HG02943 (cell line): ENCODE data around the gene ZFYVE21.

ENCODE experiments used
- ATAC-seq: cut with Tn5 transposase; IDR thresholded peaks from one replicate; pipeline ENCODE4 v1.9.1; 2021; ENCODE audit warnings: mild to moderate bottlenecking, low read depth, moderate library complexity; ENCODE audit not compliant: unreplicated experiment

Gene ZFYVE21

DNA sequence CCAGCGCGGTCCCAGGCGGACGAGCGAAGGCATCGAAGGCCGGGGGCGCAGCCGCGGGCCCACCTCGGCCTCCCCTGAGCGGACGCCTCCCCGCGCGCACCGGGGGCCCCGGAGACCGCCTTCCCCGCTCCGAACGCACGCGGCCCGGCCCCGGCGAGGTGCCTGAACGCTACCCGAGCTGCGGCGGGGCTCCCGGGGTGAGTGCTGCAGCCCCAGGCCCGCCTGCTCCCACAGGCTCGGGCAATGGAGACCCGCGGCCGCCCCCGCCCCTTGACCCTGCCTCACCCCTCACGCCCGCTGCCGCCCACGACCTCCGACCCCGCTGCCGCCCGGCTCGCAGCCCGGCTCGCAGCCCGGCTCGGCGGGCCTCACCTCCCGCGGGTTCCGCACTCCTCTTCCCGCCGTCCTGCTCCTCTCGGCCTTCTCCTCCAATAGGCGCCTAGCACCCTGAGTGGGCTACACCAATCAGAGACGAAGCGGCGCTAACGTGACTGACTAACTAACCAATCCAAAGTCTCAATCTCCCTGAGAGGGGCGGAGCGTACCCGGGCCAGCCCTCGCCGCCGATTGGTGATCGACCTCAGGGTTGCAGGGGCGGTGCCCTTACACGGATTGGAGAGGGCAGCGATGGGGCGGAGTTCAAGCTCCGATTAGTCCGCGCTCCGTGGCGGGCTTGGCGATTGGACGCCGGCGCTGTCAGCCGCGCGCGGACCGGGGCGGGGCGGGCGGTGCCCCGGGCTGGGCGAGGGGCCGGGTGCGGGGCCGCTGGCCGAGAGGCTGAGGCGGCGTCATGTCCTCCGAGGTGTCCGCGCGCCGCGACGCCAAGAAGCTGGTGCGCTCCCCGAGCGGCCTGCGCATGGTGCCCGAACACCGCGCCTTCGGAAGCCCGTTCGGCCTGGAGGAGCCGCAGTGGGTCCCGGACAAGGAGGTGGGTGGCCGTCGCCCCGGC lies at the start of gene ZFYVE21, which contains the start of gene XRCC3:
Gene ZFYVE21 (plus strand): TSS at position 759 of the 949 bp plus-strand sequence. CDS start 32 bp downstream, at position 791.
Gene XRCC3 (minus strand): TSS at position 400 of the 949 bp plus-strand sequence. CDS start 4,364 bp downstream, outside the sequence.
- peak; percentile 94 for ATAC-seq

DNA sequence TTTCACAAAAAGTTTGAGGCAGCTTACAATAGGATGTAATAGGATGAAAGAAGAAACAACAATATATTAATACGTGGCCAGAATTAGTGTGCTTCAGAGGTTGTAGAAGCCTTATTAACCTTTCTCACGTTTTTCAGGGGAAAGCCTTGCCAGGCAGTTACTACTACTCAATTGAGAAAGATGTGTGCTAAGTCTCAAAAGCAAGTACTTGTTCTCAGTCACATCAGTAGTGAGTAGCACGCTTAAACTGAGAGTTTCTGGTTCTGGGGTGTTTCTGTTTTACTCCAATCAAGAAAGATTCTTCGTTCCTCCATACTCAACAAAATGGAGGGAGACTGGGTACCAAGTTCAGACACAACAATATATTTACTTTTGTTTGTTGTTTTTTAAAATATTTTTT lies 47.9 kb upstream of the ZFYVE21 start:
- no peak for ATAC-seq

DNA sequence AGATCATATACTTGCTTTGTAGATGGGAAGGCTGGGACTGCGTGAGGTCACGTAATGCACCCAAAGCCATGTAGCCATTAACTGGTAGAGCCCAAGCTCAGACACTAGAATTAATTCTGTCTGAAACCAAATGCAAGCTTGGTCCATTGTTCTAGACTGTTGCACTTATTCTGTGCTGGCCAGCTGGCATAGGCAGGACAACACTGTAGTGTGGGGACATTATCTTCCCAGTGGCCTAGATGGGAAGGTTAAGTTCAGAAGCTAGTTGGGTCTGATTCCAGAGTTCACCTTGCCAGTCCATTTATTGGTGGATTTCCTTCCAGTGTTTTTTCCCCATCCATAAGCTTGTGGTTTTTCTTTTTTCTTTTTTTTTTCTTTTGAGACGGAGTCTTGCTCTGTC lies 47.5 kb upstream of the ZFYVE21 start:
- no peak for ATAC-seq

DNA sequence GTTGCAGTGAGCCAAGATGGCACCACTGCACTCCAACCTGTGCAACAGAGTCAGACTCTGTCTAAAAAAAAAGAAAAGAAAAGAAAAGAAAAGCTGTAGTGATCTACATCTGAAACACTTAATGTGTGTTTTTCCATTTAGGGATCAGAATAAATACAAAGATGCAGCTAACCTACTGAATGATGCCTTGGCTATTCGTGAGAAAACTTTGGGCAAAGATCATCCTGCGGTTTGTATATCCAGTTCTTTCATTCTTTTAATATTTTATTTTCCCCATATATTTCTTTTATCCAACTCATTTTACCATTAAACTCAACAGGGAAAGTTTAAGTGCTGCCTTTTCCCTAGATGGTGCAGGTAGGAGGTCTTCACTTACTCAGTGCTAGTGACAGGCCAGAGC lies 46.2 kb upstream of the ZFYVE21 start:
- no peak for ATAC-seq

DNA sequence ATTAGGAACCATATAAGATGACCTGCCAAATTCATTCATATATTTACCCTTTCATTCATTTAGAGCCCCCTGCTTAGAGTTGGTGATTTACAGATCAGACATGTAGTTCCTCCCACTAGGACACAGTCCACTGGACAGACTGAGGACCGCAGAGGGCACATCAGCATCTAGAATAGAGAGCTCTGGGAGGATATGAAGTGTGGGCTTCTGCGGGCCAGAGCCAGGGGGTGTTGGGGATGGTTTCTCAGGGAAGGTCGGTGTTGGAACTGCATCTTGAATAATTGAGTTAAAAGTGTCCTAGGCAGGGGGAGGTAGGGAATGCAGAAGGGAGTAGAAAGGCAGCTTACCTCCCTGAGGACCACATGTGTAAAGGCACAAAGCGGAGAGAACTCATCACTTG lies 43.7 kb upstream of the ZFYVE21 start:
- ATAC-seq, result no peak

DNA sequence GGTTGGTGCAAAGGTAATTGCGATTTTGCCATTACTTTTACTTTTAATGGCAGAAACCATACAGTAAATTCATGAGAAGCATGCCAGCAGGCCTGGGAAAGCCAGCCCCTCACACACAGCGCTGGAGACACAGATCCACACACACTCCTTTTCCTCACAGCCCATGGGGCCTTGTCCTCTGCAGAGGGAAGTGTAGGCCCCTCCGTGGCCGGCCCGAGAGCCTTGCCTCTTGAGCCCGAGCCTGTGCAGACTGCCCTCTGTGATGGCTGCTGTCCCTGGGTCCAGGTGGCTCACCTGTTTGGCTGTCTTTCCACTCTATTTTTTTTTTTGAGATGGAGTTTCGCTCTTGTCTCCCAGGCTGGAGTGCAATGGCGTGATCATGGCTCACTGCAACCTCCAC lies 39.7 kb upstream of the ZFYVE21 start:
- ATAC-seq, result no peak

DNA sequence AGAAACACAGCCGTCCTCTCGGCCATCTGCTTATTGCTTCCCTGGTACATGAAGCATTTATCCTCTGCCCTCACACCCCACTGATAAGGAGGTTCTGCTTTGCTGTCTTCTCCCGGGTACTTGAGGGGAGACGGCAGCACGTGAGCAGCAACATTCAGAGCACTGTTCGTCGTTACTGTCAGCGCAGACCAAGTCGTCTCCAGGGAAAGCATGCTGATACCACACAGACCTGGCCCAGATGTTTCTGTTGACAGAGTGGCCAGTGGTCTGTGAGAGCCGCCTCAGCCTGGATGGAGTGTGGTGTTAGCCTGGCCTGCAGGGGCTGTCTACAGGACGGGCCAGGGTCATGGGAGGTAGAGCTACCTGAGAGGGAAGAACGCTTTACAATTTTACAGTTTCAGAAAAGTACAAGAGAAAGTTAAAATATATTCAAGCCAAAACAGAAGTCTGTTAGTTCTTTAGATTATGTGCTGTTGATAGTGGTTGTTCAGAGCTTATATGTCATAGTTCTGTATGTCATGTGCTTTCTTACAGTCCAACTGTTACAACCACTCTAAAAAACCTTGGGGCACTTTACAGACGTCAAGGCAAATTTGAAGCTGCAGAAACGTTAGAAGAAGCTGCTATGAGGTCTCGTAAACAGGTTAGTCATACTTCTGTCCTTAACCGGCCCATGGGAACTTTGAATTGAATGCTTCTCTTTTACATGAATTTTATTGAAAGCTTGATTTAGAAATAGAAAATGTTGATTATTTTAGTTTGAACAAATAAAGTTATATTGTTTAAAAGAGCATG lies 38.5 kb upstream of the ZFYVE21 start:
- no peak for ATAC-seq

DNA sequence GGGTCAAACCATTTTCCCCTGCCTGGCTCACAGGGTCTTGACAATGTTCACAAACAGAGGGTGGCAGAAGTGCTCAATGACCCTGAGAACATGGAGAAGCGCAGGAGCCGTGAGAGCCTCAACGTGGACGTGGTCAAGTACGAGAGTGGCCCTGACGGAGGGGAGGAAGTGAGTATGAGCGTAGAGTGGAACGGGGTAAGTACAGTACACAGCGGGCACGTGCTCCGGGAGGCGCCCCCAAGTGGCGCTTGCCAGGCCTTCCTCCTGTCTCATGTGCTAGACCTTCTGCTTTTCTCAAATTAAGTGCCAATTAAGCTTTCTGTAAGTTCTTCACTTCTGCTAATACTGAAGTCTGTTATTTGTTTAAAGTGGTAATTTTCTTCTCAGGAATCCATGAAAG lies 36.3 kb upstream of the ZFYVE21 start:
- ATAC-seq, result no peak

DNA sequence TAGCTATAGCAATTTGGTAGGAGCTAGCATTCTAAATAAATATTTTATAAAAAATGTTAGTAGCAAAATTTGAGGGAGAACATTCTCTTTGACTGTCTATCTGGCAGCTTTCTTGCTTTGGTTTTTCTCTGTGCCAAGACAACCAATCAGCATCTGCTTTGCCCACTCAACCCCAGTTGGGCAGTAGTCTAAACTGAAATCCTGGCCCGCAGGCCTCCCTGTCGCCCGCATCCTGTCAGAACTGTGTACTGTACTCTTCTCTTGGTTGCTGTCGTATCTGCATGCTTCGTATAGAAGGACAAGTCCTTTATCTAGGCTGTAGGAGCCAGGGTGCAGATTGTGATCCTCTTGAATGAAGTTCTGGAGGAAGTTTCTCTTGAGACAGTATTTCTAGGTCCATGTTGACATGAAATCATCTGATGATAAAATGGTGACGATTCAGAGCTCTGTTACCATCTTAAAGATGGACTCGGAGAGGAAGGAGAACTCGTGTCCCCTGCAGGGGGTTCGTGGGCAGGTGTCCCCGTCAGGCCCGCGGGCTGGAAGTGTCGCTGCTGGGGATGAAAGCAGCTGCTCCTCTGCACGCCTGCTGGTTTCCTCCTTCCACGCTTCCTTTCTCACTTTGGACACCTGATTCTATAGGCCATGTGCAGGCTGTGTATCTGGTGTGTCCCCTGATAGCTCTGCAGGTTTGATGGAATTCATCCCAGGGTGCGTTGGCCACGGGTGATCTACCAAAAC lies 34.9 kb upstream of the ZFYVE21 start:
- ATAC-seq, result no peak

DNA sequence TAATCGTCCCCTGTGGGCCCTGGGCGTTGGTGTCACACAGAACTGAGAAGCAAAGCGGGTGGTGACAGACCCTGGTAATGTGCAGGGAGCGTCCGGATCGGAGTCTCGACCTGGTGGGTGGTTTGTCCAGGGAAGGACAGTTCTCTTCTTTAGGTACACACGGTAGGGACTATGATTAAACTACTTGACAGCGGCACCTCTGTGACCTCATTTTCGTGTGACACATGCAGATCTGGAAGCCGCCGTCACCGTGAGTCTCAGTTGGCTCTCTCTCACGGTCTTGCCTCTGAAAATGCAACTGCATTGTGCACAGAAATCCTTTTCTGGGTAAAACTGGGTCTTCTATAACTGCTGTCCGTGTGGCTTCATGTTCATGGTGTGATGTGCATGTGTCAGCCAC lies 32.5 kb upstream of the ZFYVE21 start:
- no peak for ATAC-seq

DNA sequence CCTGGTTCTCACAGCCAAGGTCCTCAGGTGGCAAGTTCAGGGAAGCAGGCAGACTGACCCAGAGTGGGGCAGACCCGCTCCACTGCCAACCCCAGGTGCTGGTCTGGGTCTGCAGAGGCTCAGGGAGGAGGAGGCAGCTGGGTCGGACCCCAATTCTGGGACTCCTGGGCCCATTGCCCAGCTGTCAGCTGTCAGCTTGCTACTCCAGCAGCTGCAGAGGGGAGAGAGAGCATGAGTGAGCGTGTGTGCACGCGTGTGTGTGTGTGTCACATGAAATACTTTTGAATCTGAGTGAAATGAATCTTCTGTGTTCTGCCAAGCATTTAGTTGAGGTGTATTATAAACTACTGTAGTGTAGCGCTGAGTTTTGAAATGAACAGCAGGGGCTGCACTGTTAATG lies 31.1 kb upstream of the ZFYVE21 start:
- no peak for ATAC-seq

DNA sequence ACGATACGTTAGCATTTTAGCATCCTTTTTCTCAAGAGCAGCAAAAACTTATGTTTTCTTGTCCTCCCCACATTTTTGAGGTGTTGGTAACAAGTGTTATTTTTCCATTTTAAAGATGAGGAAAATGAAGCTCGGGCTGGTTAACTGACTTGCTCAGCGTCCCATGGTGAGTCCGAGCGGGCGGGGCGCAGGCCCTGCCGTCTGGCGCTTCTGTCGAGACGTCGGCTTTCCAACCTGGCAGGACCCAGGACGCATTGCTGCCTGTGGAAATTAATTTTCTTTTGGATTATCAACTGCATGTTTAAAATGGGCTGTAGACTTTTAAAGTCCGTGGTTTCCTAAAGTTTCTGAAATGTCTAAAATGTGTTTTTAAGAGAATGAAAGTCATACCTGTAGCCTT lies 30.7 kb upstream of the ZFYVE21 start:
- ATAC-seq, result no peak

DNA sequence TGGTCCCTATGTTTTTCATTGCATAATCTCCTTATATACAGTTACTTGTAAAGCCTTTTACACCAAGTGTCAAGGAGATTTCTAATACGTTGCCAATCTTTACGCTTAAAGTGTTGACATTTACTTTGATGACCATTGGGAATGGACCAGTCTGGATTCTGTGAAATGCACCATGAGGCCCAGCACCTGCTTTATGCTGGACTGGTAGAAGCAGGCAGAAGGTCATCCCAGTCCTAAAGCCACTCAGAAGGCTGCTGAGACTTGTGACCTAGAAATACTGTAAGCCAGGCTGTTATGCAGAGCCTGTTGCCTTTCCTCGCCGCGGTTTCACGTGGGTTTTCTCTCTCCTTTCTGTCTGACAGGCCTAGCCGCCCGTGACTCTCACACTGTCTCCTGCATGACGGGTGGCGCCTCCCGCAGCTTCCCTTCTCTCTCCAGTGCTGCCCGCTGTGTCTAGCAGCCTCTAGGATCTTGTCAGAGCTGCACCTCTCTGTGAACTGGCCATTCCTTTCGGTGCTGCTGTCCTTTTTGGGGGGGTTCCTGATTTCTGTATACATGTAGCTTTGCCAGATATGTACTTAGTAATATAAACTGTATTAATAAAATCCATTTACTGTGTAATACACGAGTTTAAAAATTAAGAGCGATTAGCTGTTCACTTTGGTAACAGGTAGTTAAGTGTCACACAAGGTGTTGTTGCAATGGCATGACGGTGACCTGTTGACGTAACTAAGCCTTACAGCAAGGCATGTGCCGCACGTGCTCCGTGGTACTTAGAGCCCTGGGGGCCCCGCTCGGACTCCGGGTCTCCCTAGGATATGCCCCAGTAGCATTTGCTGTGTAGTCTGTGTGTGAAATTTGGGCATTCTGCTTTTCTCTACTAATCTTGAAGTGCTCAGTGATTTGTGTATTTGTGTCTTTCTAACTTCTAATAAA lies 30.1 kb upstream of the ZFYVE21 start:
- ATAC-seq, result no peak

DNA sequence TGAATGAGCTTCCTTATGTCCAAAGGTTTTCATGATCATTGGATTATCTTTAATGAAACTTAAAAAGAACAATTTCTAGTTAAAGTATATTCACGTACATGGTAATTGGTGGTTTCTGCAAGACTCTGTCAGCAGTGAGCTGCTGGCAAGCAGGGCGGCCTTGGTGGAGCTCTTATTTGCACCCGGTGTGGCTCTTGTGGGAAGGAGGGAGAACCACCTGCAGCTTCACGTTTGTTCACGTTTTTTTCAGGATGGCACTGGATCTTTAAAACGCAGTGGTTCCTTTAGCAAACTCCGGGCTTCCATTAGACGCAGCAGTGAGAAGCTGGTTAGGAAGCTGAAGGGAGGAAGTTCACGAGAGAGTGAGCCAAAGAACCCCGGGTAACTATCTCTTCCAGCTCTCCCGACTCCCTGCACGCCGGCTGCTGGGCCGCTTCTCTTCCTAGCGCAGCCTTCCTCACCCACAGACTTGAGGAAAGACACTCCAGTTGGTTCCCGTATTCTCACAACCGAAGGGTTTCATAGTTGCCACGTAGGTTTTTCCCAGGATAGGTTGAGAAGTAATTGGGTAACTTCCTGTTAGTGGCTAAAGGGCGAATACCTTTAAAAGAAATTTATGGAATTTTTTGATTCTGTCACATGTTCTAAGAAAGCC lies 28.7 kb upstream of the ZFYVE21 start:
- ATAC-seq, result no peak

DNA sequence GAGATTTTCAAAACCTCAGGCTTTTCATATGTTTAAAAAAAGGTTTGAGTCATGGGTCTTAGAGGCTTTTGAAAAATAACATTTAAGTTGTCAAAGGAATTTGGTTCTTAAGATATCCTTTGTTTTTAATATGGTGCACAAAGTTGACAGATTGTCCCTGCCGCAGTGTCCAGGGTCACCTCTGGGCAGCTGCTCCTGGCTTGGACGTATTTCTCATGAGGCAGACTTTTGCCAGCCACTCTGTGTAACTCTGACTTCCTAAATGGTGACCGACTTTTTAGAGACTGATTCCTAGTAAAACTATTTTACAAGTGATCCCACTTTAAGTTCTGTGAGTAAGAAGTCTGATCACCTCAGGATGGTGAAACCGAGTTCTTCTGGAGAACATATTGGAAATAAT lies 27.9 kb upstream of the ZFYVE21 start:
- no peak for ATAC-seq

DNA sequence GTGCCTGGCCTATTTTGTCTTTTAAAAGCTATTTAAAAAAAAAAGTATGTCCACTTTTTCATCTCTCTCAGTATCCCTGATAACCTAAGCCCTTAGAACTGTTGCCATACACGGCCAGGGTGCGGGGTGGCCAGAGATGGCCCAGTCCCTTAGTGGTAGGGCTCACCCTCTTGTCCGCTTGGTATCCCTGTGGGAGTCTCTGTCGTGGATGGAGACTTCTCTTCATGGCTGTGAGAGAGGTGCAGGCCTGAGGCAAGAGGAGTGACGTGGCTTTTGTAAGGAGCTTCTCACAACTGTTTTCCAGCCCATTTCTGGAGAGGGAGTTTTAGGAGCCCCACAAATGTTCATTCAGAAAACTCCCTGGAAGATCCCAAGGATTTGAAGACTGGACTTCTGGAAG lies 27.2 kb upstream of the ZFYVE21 start:
- no peak for ATAC-seq

DNA sequence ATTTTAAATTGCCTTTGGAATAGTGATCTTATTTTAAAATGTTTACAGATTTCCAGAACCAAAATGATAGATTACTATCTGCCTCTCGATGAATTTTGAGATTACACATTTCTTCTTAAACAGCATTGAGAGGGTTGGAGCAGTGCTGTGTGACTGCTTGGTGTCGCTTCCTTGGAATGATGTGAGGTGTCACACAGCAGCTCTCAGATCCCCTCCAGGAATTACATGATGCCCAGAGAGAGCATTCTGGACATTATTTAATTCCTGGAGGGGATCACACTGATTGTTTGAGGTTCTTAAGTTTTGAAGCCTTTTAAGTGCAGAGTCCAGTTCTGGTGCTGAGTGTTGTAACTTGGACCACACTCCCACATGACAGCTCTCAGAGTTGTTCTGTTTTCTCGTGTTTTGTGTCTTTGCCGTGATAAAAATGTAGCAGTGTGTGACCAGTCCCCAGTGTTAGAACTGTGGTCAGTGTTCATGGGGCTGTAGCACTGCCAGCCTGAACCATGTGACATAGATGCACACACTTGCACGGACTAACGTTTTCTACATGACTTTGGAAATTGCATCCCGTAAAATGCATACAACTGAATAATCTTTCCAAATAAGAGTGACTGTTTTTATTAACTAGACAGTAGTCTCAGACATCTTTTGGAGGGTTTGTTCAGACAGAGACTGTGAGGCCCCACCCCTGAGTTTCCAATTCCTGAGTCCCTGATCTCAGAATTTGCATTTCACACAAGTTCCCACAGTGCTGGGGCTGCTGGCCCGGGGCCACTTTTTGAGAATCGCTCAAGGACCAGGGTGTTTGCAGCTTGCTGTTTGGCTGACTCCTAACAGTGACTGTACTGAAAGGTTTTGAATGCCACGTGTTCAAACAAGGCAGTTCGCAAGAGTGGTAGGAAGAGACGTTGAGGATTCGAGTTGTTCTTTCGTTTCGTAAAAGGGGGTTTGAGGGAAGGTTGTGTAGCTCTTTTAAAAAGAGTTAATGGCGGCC lies 26.4 kb upstream of the ZFYVE21 start:
- peak; percentile 74 for ATAC-seq

DNA sequence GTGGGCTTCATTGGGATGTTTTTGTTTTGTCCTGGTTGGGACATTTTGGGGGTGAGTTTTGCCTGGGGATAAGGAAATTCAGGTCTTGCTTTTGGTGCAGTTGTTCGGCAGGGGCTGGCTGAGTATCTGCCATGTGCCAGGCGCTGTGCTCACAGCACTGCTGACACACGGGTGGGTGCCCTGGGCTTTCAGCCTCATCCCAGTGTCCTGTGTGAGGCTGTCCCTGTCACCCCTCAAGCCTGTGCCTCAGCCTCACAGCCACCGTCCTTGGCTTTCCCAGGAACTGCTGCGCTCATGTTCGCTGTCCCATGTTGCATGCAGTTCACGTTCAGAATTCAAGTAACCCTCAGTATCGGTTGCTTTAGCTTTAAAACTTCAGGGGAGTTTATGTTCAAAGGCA lies 25.3 kb upstream of the ZFYVE21 start:
- ATAC-seq, result no peak
